IMR-90 (cell line): ENCODE results near the gene APOE.

Source experiments
- BHLHE40 ChIP-seq: fragments of 150-350 bp; IDR thresholded peaks from 2 replicates; pipeline ENCODE4 v1.6.1; 2016; ENCODE audit warnings: mild to moderate bottlenecking, low read depth, low read length
- CEBPB ChIP-seq: IDR thresholded peaks from 2 replicates; pipeline ENCODE4 v1.6.1; 2012; ENCODE audit warnings: low read depth, low read length, improper control_type of control experiment
- CHD1 ChIP-seq: IDR thresholded peaks from 2 replicates; pipeline ENCODE4 v1.6.1; 2012; ENCODE audit warnings: low read depth, low read length, improper control_type of control experiment
- CTCF ChIP-seq: conservative IDR thresholded peaks from 2 replicates; pipeline ENCODE4 v1.5.1; 2012; ENCODE audit warnings: mild to moderate bottlenecking, low read depth, low read length, improper control_type of control experiment
- ELK1 ChIP-seq: fragments of 150-350 bp; IDR thresholded peaks from 2 replicates; pipeline ENCODE4 v1.6.1; 2016; ENCODE audit warnings: low read depth, mild to moderate bottlenecking, low read length, moderate library complexity, borderline replicate concordance
- FOS ChIP-seq: fragments of 150-350 bp; IDR thresholded peaks from 2 replicates; pipeline ENCODE4 v1.6.1; 2016; ENCODE audit warnings: low read depth, low read length
- MAFK ChIP-seq: IDR thresholded peaks from 2 replicates; pipeline ENCODE4 v1.6.1; 2012; ENCODE audit warnings: low read depth, low read length, improper control_type of control experiment
- MAZ ChIP-seq: IDR thresholded peaks from 2 replicates; pipeline ENCODE4 v1.6.1; 2012; ENCODE audit warnings: low read depth, mild to moderate bottlenecking, low read length, improper control_type of control experiment, moderate library complexity, borderline replicate concordance
- MXI1 ChIP-seq: IDR thresholded peaks from 2 replicates; pipeline ENCODE4 v1.6.1; 2012; ENCODE audit warnings: low read depth, mild to moderate bottlenecking, low read length, moderate library complexity, borderline replicate concordance
- POLR2A ChIP-seq: IDR thresholded peaks from 2 replicates; pipeline ENCODE4 v1.6.1; 2012; ENCODE audit warnings: mild to moderate bottlenecking, low read depth, low read length
- RAD21 ChIP-seq: IDR thresholded peaks from 2 replicates; pipeline ENCODE4 v1.6.1; 2012; ENCODE audit warnings: low read length, improper control_type of control experiment
- RFX5 ChIP-seq: IDR thresholded peaks from 2 replicates; pipeline ENCODE4 v1.8.0; 2012; ENCODE audit warnings: low read depth, mild to moderate bottlenecking, low read length, moderate library complexity
- SMC3 ChIP-seq: fragments of 150-350 bp; IDR thresholded peaks from 2 replicates; pipeline ENCODE4 v1.6.1; 2016; ENCODE audit warnings: low read depth, mild to moderate bottlenecking, antibody characterized with exemption, low read length, moderate library complexity

- no peak for TF ChIP-seq CEBPB
- TF ChIP-seq RAD21, result no peak
- no peak for TF ChIP-seq SMC3
- TF ChIP-seq CTCF, result no peak
- no peak for TF ChIP-seq POLR2A
- TF ChIP-seq FOS, result no peak
- no peak for TF ChIP-seq CHD1
- no peak for TF ChIP-seq RFX5
- TF ChIP-seq MAZ, result no peak
- no peak for TF ChIP-seq MXI1
- TF ChIP-seq MAFK, result no peak
- no peak for TF ChIP-seq BHLHE40
- TF ChIP-seq ELK1, result no peak
Measured at GRCh38 chr19:44886141-44886540, 19.5 kb upstream of the APOE start.
